ENCODE data around the gene NECAB2.

NECAB2 gene

DNA sequence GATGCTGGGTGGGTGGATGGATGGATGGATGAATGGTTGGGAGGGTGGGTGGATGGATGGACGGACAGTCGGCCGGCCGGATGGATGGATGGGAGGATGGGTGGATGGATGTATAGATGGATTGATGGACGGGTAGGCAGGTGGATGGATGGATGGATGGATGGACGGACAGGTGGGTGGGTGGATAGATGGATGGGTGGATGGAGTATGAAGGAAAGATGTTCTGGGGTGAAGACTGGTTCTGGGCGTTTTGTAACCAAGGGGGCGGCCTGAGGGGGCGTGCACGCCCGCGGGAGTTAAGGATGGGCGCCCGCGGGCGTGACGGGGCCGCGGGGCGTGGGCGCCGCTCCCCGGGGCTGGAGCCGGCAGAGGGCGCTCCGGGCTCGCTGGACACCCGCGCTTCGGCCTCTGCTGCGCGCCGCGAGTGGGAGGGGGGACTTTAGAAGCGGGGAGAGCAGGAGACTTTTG lies at the start of gene NECAB2:
TSS of gene NECAB2 (plus strand) at position 407 of the 468 bp plus-strand sequence. CDS start 405 bp downstream, outside the sequence.
- Mint-ChIP-seq H3K9me3 (no peaks in the 10 kb centered on the region), H3K4me1 (ENCODE audit: low read depth) (no peaks in the 10 kb centered on the region), H3K27me3 (ENCODE audit: low read depth) (peaks cover 23% of the 10 kb centered on the region), H3K4me3 (no peak within 1 kb of the TSS), H3K36me3 (ENCODE audit: low read depth) (no peaks in the 10 kb centered on the region), H3K27ac (no peak within 1 kb of the TSS)

DNA sequence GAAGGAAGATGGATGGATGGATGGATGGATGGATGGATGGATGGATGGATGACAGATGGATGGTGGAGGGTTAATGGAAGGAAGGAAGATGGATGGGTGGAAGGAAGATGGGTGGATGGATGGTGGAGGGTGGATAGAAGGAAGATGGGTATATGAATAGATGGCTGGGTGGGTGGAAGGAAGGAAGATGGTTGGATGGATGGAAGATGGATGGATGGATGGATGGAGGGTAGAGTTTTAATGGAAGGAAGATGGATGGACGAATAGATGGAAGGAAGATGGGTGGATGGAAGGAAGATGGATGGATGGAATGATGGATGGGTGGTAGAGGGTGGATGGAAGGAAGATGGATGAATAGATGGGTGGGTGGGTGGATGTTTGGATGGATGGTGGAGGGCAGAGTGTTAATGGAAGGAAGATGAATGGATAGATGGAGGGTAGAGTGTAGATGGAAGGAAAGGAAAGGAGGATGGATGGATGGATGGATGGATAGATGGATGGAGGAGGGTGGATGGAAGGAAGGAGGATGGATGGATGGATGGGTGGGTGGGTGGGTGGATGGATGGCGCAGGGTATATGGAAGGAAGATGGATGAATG lies 47.1 kb upstream of the NECAB2 start:
- no peaks in the 10 kb centered on the region for H3K27me3 Mint-ChIP-seq (ENCODE audit: low read depth)
- no peak overlapping the region for H3K27ac Mint-ChIP-seq
- H3K9me3 Mint-ChIP-seq: peaks cover 5% of the 10 kb centered on the region
- no peak overlapping the region for H3K4me3 Mint-ChIP-seq
- H3K36me3 Mint-ChIP-seq (ENCODE audit: low read depth): peaks cover 31% of the 10 kb centered on the region
- no peaks in the 10 kb centered on the region for H3K4me1 Mint-ChIP-seq (ENCODE audit: low read depth)

DNA sequence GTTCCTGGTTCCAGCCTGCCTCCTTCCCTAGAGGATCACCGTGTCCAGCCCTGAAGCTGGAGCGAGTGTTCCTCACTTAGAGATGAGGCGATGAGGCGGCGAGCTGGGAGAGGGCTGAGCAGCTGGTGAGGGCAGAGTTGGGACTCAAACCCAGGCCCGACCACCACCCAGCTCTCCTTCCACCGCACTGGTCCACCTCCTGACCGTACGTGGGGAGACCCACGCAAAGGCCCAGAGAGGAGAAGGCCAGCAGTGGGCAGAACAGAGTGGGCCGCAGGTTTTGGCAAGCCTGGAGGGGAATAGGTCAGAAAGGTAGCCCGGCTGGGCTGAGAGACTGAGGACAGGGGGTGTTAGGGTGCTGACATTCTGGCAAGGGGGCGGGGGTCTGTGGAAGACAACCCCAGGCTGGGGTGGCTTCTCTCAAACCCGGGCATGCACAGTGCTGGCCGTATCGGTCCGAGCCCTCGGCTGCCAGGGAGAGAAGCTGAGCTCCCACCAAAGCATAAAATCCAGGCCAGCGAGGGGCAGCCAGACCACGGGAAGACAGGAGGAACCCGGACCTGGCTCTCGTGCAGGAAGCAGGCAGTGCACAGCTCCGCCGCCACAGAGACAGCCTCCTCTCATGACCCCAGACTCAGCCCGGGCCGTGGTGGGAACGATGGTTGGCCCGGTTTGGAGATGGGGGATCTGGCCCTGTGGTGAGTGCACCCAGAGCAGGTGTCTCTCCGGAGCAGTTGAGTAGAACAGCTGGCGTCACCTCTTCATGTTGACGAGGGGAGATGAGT lies 44.3 kb upstream of the NECAB2 start:
- H3K4me1 Mint-ChIP-seq (ENCODE audit: low read depth): no peaks in the 10 kb centered on the region
- no peak overlapping the region for H3K4me3 Mint-ChIP-seq
- peaks cover 10% of the 10 kb centered on the region for H3K36me3 Mint-ChIP-seq (ENCODE audit: low read depth)
- H3K27me3 Mint-ChIP-seq (ENCODE audit: low read depth): no peaks in the 10 kb centered on the region
- no peak overlapping the region for H3K27ac Mint-ChIP-seq
- no peaks in the 10 kb centered on the region for H3K9me3 Mint-ChIP-seq

DNA sequence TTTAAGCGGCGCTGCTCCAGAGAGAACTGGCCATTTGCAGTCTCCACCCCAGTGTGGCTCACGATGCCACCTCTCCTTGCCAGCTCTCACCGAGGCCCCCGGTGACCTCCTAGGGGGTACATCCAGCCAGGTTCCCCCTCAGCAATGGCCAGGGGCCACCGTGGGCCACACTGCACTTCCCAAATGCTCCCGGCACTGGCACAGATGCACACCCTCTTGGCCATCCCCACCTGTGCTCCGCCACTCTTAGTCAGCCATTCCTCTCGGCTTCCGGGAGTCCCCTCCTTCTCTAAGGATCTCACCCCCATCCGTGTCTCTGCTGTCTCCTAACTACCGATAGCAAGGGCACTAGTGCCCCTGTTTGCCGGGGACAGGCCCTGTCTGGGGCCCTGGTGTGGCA lies 43.4 kb upstream of the NECAB2 start:
- no peaks in the 10 kb centered on the region for H3K4me1 Mint-ChIP-seq (ENCODE audit: low read depth)
- H3K36me3 Mint-ChIP-seq (ENCODE audit: low read depth): peaks cover 2% of the 10 kb centered on the region
- no peaks in the 10 kb centered on the region for H3K27me3 Mint-ChIP-seq (ENCODE audit: low read depth)
- no peak overlapping the region for H3K4me3 Mint-ChIP-seq
- no peaks in the 10 kb centered on the region for H3K9me3 Mint-ChIP-seq
- no peak overlapping the region for H3K27ac Mint-ChIP-seq

DNA sequence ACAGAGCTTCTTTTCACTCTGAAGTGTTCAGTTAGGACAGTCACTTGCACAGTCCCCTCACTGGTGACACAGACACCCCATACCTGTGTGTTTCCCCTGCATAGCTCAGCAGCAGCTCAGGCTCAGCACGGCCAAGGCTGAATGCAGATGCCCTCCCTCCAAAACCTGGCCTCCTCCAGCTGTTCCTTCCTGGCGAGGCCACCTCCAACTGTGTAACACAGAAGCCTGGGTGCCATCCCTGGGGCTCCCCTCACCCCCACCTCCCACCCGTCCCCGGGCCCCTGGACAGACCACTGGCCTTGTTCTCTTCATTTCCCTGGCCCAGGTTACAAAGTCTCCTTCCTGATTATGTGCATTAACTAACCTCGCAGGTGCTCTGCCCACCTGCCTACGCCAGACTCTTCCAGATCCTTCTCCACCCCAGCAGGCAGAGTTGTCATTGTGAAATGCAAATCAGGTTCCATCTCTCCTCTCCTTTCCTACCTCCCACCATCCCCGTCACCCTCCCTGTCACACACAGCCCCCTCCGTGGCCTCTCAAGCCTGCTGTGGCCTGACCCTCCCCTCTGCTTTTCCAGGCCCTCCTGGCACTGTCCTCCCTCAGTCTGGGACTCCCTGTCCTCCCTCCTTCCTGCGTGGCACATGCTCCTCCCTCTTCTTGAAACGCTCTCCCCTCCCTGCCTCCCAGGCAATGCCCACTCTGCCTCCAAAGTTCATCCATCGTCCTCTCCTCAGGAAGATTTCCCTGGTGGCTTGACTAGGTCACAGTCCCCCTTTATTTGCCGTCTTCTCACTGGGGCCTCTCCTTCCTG lies 42.7 kb upstream of the NECAB2 start:
- no peak overlapping the region for H3K4me3 Mint-ChIP-seq
- no peaks in the 10 kb centered on the region for H3K4me1 Mint-ChIP-seq (ENCODE audit: low read depth)
- H3K27me3 Mint-ChIP-seq (ENCODE audit: low read depth): no peaks in the 10 kb centered on the region
- no peaks in the 10 kb centered on the region for H3K9me3 Mint-ChIP-seq
- no peak overlapping the region for H3K27ac Mint-ChIP-seq
- no peaks in the 10 kb centered on the region for H3K36me3 Mint-ChIP-seq (ENCODE audit: low read depth)

DNA sequence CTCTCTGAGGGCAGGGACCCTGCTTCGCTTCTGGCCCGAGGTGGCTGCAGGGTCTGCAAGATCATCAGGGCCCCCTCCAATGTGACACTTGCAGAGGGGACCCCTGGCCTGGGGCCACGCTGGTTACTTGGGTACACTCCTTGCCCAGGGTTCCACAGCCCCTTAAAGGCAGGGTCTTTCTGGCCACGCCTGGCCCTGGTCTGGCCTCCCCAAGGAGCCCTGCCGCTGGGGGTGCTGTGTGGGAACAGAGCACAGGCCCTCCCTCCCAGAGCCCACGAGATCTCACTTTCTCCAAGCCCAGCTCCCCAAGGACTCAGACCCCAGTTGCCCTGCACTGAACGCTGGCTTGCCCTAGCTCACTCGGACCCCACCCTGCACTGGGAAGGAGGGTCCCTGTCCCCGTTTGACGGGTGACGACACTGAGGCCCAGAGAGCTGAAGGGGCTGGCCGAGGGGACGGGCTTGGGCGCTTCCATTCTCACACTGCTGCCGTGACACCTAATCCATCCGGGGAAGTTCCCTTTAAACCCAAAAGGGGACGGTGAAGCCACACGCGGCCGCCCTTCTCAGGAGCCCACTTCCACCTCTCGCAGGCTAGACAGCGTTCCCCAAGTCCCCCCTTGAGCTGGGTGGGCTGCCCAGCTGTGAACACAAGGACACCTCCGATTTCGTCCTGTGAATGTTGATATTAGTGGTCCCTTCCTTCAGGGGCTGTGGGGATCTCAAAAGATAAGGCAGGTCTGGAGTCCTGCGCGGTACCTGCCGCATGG lies 41.9 kb upstream of the NECAB2 start:
- H3K4me3 Mint-ChIP-seq: no peak overlapping the region
- no peaks in the 10 kb centered on the region for H3K4me1 Mint-ChIP-seq (ENCODE audit: low read depth)
- H3K27ac Mint-ChIP-seq: no peak overlapping the region
- H3K27me3 Mint-ChIP-seq (ENCODE audit: low read depth): no peaks in the 10 kb centered on the region
- no peaks in the 10 kb centered on the region for H3K9me3 Mint-ChIP-seq
- no peaks in the 10 kb centered on the region for H3K36me3 Mint-ChIP-seq (ENCODE audit: low read depth)

DNA sequence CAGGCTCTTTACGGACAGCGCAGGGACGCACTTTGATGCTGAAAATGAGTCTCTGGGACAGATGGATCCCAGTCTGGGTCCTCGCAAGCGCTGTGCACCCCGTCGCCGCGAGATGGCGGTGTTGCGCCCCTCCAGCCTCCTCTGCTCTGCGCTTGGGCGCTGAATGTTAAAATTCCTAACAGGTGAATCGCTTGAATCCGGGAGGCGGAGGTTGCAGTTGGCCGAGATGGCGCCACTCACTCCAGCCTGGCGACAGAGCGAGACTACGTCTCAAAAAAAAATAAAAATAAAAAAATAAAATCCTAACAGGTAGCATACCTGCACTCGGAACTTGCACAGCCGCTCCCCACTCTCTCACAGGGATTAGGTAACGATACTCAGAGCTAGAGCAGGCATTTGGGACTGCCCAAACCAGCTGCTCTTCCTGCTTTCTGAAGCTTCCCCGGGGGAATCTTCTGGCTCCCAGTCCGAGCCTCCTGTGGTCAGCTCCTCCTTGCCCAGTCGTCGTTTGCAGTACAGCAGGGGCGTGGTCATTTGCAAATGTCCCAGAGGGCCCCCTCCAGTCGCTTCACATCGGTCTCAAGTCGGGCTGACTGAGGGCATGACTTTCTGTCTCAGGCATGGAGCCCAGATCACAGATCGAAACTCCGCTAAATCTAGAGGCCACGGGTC lies 41.2 kb upstream of the NECAB2 start:
- H3K9me3 Mint-ChIP-seq: no peaks in the 10 kb centered on the region
- no peak overlapping the region for H3K4me3 Mint-ChIP-seq
- no peaks in the 10 kb centered on the region for H3K27me3 Mint-ChIP-seq (ENCODE audit: low read depth)
- H3K27ac Mint-ChIP-seq: no peak overlapping the region
- H3K36me3 Mint-ChIP-seq (ENCODE audit: low read depth): no peaks in the 10 kb centered on the region
- no peaks in the 10 kb centered on the region for H3K4me1 Mint-ChIP-seq (ENCODE audit: low read depth)

DNA sequence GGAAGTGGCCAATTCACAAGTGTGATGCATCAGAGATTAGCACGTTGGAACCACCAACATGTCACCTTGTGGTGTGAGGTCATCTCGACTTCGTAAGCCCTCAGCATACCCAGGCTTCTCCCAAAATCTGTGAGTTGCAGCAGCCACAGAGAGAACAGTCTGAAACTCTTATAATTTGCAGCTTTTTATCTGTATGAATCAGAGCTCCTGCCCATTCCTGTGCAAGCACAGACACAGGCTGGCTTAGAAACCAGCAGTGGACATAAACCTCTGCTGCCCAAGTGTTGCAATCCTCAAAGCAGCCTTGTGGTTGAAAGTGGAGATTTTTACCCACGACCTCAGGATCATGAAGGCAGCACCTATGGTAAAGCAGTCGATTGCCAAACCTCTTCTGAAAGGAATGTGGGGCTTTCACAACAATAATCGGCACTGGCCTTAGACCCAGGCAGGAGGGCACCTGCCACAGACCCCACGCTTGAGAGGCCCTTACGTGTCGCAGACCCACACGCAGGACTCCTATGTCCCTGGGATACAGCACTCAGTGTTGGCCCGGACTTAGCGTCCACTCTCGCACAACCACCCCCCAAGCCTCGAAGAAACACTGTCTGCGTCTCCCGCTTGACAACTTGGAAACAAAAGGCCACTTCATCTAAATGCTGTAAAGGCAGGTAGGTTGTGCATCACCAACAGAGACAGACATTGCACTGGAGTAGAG lies 39.5 kb upstream of the NECAB2 start:
- H3K27ac Mint-ChIP-seq: no peak overlapping the region

DNA sequence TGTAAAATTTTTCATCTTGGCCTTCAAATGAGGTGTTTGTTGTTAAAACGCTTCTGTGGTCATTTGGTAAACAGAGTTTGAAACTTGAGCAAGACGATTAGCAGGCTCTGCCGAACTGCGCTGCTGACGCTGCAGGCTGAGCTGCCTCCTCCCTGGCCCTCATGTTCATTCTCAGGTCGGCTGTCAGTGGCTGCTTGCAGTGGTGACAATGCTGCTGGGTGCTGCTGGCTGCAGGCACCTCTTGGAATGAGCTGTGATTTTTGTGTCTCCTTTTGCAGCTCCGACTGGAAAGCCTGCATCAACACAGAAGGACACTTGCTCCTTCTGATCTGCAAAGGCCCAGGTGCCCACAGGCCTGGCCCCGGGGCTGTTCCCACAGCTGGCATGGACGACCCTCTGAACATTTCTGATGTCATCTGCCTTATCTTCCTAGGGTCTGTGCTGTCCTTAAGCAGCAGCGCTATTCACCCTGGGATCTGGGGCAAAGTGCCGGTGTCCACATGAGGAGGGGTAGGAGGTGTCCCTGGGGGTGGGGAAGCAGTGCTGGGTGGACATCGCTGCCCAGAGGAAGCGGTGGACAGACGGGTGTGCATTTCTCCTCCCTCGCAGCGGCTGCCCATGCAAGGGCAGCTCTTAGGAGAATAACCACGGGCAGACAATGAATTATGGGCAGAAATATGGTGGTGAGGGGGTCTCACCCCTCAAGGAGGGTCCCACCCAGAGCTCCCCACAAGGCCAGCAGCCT lies 38.1 kb upstream of the NECAB2 start:
- Mint-ChIP-seq H3K9me3 (no peaks in the 10 kb centered on the region), H3K4me1 (ENCODE audit: low read depth) (no peaks in the 10 kb centered on the region), H3K4me3 (no peak overlapping the region), H3K27ac (no peak overlapping the region), H3K36me3 (ENCODE audit: low read depth) (no peaks in the 10 kb centered on the region), H3K27me3 (ENCODE audit: low read depth) (no peaks in the 10 kb centered on the region)

More for the DNA sequence above, 39.5 kb upstream of the NECAB2 start:
- Mint-ChIP-seq H3K36me3 (ENCODE audit: low read depth) (no peaks in the 10 kb centered on the region), H3K27me3 (ENCODE audit: low read depth) (no peaks in the 10 kb centered on the region), H3K4me1 (ENCODE audit: low read depth) (no peaks in the 10 kb centered on the region), H3K4me3 (no peak overlapping the region), H3K9me3 (no peaks in the 10 kb centered on the region)

DNA sequence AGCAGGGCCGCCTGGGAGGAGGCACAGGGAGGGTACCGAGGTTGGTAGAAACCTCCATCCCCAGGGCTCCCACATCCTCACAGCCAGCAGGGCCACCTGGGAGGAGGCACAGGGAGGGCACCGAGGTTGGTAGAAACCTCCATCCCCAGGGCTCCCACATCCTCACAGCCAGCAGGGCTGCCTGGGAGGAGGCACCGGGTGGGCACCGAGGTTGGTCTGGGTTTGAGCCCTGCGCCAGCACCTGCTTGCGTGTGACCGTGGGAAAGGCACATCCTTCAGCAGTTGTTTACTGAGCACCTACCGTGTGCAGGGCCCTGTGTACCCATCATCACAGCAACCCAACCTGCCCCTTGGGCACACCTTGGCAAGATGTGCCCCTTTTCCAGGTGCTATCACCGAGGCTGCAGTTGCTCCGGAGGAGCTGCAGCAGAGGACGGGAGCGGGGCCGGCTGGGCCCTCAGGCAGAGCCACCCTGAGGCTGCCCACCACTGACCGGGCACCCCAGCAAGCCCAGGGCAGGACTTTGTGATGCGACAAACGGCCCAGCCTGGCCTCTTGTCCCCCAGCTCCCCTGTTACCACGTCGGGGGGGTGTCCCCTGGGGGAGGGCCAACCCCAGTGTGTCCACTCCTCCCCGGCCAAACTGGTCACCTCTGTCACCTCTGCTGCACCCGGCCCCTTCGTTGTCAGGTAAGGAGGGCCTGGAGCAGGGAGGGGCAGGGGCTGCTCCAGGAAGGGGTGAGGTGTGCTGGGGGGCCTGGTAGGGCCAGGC lies 37.1 kb upstream of the NECAB2 start:
- no peaks in the 10 kb centered on the region for H3K36me3 Mint-ChIP-seq (ENCODE audit: low read depth)
- H3K9me3 Mint-ChIP-seq: no peaks in the 10 kb centered on the region
- H3K27me3 Mint-ChIP-seq (ENCODE audit: low read depth): no peaks in the 10 kb centered on the region

DNA sequence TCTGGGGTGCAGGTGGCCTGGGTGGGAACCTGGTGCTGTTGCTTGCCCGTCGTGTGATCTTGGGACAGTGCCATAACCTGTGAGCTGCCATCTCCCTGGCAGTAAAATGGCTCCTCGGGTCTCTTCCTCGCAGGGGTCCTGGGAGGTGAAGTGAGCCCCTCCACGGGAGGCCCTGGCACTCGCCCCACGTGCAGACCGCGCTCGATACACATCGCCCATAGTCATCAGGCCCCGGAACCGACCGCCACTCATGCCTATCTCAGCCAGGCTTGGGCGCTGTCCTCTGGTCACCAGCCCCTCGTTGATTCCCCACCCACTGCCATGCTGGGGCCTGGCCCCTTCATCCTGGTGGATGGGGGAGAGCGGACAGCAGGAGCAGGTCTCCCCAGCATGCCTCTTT lies 36.5 kb upstream of the NECAB2 start:
- Mint-ChIP-seq H3K9me3 (no peaks in the 10 kb centered on the region), H3K4me1 (ENCODE audit: low read depth) (no peaks in the 10 kb centered on the region), H3K4me3 (no peak overlapping the region), H3K27me3 (ENCODE audit: low read depth) (no peaks in the 10 kb centered on the region), H3K36me3 (ENCODE audit: low read depth) (no peaks in the 10 kb centered on the region), H3K27ac (no peak overlapping the region)

More for the DNA sequence above, 37.1 kb upstream of the NECAB2 start:
- H3K4me1 Mint-ChIP-seq (ENCODE audit: low read depth): no peaks in the 10 kb centered on the region
- H3K27ac Mint-ChIP-seq: no peak overlapping the region
- no peak overlapping the region for H3K4me3 Mint-ChIP-seq

DNA sequence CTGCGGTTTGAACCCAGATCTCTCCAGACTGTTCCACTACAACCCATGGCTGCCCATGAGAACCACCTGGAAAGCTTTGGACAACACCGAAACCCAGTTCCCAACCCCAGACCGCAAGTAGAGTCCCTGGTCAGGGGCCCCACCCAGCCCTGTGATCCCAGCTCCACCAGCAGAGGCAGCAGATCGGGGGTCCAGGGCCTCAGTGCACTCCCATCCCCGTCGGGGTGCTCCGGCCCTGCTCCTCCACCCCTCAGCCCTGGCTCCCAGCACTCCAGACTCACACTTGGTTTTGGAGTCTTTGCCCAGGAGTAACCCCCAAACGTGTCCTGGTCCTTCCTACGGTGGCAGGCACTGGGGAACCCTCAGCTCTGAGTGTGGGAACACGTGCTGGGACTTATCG lies 35.7 kb upstream of the NECAB2 start:
- H3K36me3 Mint-ChIP-seq (ENCODE audit: low read depth): no peaks in the 10 kb centered on the region
- no peak overlapping the region for H3K27ac Mint-ChIP-seq
- H3K9me3 Mint-ChIP-seq: no peaks in the 10 kb centered on the region
- H3K4me1 Mint-ChIP-seq (ENCODE audit: low read depth): no peaks in the 10 kb centered on the region
- no peaks in the 10 kb centered on the region for H3K27me3 Mint-ChIP-seq (ENCODE audit: low read depth)
- no peak overlapping the region for H3K4me3 Mint-ChIP-seq

Data from T-helper 1 cell treated with Interleukin-12 subunit alpha and Interleukin-12 subunit beta and Interleukin-4 antibody, amounts not matched to agents 30 μg/mL and 1 μg/mL, for 36 hours (primary cell).